HG03039 (cell line): ENCODE measurements around the gene PCDHGA6.
A peak's percentile ranks its signal among the peaks of the same experiment; 100 is the strongest.
"Not testable (repeated sequence)": the region's sequence is repeated elsewhere in the genome, so short reads cannot be mapped to it uniquely, and the experiment has no call there.

Experiments used
- ATAC-seq: cut with Tn5 transposase; IDR thresholded peaks from one replicate; pipeline ENCODE4 v1.9.1; 2021; ENCODE audit warnings: mild to moderate bottlenecking, moderate library complexity; ENCODE audit not compliant: unreplicated experiment

The PCDHGA6 gene

DNA sequence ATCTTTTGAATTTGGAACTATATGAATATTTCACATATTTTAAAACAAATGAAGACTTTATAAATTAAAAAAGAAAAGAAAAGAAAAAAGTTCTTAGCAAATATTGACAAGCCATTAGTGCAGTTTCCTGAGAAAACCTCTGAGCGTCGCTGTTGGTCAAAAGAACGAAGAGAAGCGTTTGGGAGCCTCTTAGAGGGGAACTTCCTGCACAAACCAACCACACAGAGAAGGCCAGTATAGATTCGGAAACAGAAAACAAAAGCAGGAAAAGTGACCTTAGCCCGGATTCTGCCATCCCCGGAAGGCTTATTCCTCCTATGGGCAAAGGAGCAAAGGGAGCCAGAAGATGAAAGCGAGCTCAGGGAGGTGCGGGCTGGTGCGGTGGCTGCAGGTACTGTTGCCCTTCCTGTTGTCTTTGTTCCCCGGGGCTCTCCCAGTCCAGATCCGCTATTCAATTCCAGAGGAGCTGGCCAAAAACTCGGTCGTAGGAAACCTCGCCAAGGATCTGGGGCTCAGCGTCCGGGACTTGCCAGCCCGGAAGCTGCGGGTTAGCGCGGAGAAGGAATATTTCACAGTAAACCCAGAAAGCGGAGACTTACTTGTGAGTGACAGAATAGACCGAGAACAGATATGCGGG is 13.8 kb upstream of the PCDHGA6 start, which contains the start of gene PCDHGB2:
Gene PCDHGB2 (plus strand): TSS at position 205 of the 637 bp plus-strand sequence. CDS start 142 bp downstream, at position 347.
- ATAC-seq: no peak

DNA sequence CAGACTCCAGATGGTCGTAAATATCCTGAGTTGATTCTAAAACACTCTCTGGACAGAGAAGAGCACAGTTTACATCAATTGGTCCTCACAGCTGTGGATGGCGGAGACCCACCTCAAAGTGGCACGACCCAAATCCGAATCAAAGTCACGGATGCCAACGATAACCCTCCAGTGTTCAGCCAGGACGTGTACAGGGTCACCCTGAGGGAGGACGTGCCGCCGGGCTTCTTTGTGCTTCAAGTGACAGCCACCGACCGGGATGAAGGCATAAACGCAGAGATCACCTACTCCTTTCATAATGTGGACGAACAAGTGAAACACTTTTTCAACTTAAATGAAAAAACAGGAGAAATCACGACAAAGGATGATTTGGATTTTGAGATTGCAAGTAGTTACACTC is 13.0 kb upstream of the PCDHGA6 start:
- ATAC-seq: no peak

DNA sequence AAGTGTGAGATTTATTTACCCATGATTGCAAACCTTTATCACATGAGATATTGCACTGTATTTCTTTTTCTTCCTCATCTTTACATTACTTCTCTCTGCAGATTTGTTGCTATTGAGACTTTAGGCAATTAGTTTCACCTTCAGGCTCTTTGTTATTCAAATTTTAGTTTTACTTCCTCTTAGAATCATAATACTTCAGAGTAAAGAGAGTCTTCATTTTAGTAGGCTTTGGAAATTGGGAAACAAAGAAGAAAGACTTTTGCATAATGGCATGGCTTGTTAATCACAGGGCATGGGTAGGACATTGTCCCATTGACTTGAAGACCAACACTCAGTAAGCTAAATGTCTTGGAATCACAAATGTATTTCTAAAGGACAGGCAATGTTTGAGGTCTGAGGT is 11.0 kb upstream of the PCDHGA6 start:
- no peak for ATAC-seq

DNA sequence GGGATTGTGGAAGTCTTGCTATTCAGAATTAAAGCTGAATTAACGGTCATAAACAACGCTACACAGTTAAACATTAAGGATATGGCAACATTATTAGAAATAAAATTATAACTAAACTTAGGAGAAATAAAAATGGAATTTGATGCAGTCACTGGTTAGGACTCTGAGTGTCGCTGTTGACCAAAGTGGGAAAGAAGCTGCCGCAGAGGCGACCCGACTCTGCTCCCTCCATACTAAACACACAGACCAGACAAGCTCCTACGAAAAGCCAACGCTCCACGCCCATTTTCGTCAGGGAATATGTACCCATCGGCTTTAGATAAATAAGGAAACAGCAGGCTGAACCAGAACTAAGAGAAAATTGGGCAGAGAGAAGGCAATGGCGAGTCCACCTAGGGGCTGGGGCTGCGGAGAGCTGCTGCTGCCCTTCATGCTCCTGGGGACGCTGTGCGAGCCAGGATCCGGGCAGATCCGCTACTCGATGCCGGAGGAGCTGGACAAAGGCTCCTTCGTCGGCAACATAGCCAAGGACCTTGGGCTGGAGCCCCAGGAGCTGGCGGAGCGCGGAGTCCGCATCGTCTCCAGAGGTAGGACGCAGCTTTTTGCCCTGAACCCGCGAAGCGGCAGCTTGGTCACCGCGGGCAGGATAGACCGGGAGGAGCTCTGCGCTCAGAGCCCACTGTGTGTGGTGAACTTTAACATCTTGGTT is 9.6 kb upstream of the PCDHGA6 start, which contains the start of gene PCDHGA5:
Gene PCDHGA5 (plus strand): TSS at position 211 of the 709 bp plus-strand sequence. CDS start 169 bp downstream, at position 380.
- no peak for ATAC-seq

DNA sequence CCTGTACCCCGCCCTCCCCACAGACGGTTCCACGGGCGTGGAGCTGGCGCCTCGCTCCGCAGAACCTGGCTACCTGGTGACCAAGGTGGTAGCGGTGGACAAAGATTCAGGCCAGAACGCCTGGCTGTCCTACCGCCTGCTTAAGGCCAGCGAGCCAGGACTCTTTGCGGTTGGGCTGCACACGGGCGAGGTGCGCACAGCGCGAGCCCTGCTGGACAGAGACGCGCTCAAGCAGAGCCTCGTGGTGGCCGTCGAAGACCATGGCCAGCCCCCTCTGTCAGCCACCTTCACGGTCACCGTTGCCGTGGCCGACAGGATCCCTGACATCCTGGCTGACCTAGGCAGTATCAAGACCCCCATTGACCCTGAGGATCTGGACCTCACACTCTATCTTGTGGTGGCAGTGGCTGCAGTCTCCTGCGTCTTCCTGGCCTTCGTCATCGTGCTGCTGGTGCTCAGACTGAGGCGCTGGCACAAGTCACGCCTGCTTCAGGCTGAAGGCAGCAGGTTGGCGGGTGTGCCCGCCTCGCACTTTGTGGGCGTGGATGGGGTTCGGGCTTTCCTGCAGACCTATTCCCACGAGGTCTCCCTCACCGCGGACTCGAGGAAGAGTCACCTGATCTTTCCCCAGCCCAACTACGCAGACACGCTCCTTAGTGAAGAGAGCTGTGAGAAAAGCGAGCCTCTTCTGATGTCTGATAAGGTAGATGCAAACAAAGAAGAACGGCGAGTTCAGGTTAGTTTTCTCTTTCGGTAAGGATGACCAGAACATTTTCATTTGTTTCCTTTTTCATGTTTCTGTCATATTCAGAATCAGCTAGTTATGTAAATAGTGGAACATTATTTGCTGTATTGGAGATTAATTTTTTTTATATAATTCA is 7.4 kb upstream of the PCDHGA6 start:
- no peak for ATAC-seq

DNA sequence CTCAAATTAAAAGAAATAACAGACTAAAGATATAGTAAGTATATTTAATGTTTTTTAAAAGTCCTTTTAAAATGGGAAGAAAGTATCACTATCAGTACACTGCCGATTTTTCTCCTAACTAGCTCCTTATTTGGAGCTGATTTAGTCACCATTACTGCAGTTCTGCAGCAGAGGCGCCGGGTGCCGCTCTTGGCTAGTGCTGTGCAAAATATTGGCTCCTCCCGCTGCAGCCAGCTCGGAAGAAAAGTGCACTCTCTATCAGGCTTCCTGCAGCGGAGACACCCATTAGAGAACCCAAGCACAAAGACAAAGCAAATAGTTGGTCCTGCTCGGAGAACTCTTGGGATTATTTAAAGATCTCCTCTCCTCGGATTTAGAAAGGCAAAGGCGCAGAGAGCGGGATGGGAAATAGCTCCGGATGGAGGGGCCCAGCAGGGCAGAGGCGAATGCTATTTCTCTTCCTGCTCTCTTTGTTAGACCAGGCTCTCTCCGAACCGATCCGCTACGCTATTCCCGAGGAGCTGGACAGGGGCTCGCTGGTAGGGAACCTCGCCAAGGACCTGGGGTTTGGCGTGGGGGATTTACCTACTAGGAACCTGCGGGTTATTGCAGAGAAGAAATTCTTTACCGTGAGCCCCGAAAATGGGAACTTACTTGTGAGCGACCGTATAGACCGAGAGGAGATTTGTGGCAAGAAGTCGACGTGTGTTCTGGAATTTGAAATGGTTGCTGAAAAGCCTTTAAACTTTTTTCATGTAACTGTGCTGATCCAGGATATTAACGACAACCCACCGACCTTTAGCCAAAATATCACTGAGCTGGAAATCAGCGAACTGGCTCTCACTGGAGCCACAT is 3.5 kb upstream of the PCDHGA6 start, which contains the start of gene PCDHGB3:
Gene PCDHGB3 (plus strand): TSS at position 249 of the 855 bp plus-strand sequence. CDS start 153 bp downstream, at position 402.
- no peak for ATAC-seq

DNA sequence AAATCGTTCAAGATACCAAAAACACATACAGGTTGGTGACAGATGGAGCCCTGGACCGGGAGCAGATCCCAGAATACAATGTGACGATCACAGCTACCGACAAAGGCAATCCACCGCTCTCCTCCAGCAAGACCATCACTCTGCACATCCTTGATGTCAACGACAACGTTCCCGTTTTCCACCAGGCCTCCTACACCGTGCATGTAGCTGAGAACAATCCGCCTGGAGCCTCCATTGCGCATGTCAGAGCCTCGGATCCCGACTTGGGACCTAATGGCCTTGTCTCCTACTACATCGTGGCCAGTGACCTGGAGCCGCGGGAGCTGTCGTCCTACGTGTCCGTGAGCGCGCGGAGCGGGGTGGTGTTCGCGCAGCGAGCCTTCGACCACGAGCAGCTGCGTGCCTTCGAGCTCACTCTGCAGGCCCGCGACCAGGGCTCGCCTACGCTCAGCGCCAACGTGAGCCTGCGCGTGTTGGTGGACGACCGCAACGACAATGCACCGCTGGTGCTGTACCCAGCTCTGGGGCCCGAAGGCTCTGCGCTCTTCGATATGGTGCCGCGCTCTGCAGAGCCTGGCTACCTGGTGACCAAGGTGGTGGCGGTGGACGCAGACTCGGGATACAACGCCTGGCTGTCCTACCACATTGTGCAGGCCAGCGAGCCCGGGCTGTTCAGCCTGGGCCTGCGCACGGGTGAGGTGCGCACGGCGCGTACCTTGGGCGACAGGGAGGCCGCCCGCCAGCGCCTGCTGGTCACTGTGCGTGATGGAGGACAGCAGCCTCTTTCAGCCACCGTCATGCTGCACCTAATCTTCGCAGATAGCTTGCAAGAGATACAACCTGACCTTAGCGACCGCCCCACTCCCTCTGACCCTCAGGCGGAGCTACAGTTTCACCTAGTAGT is 1.9 kb upstream of the PCDHGA6 start:
- no peak for ATAC-seq

DNA sequence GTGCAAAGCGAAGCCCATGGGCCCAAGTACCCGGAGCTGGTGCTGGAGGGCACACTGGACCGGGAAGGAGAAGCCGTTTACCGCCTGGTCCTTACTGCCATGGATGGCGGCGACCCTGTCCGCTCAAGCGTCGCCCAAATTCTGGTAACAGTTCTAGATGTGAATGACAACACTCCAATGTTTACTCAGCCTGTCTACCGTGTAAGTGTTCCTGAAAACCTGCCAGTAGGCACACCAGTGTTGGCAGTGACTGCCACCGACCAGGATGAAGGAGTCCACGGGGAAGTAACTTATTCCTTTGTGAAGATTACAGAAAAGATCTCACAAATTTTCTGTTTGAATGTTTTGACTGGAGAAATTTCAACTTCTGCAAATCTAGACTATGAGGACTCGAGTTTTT is 936 bp downstream of the PCDHGA6 start:
- no peak for ATAC-seq

DNA sequence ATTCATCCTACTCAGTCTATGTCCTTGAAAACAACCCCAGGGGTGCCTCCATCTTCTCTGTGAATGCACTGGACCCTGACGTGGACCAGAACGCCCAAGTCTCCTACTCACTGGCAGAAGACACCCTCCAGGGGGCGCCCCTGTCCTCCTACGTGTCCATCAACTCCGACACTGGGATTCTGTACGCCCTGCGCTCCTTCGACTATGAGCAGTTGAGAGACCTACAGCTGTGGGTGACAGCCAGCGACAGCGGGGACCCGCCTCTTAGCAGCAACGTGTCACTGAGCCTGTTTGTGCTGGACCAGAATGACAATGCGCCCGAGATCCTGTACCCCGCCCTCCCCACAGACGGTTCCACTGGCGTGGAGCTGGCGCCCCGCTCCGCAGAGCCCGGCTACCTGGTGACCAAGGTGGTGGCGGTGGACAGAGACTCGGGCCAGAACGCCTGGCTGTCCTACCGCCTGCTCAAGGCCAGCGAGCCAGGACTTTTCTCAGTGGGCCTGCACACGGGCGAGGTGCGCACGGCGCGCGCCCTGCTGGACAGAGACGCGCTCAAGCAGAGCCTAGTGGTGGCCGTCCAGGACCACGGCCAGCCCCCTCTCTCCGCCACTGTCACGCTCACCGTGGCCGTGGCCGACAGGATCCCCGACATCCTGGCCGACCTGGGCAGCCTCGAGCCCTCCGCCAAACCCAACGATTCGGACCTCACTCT is 1.9 kb downstream of the PCDHGA6 start:
- ATAC-seq: not testable (repeated sequence)

DNA sequence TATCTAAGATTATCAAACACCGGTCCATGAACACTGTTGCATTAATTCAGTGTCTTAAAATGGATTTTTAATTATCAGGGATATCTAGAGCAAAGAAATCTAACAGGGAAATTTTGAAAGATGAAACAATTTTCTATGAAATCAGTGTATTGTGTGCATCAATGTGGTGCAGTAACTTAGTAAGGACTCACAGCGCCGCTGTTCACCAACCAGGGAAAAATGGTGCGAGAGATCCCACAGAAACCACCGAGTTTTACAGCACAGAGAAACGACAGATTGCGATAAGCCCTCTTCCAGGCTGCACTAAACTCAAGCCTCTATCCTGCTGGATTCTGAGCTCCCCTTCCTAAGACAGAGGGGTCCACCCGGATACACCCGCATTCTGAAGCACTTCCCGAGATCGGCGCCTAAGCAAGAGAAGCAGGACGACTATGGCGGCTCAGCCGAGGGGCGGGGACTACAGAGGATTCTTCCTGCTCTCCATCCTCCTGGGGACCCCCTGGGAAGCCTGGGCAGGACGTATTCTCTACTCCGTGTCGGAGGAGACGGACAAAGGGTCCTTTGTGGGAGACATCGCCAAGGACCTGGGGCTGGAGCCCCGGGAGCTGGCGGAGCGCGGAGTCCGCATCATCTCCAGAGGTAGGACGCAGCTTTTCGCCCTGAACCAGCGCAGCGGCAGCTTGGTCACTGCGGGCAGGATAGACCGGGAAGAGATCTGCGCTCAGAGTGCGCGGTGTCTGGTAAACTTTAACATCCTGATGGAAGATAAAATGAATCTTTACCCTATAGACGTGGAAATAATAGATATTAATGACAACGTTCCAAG is 9.0 kb downstream of the PCDHGA6 start, which contains the start of gene PCDHGA7:
Gene PCDHGA7 (plus strand): TSS at position 274 of the 826 bp plus-strand sequence. CDS start 158 bp downstream, at position 432.
- ATAC-seq: no peak

DNA sequence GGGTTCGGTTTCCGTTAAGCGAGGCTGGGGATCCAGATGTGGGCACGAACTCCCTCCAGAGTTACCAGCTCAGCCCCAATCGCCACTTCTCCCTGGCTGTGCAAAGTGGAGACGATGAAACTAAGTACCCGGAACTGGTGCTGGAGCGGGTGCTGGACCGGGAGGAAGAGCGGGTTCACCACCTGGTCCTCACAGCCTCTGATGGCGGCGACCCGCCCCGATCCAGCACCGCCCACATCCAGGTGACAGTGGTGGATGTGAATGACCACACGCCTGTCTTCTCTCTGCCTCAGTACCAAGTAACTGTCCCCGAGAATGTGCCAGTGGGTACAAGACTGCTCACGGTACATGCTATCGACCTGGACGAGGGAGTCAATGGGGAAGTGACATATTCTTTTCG is 9.7 kb downstream of the PCDHGA6 start:
- ATAC-seq: no peak

DNA sequence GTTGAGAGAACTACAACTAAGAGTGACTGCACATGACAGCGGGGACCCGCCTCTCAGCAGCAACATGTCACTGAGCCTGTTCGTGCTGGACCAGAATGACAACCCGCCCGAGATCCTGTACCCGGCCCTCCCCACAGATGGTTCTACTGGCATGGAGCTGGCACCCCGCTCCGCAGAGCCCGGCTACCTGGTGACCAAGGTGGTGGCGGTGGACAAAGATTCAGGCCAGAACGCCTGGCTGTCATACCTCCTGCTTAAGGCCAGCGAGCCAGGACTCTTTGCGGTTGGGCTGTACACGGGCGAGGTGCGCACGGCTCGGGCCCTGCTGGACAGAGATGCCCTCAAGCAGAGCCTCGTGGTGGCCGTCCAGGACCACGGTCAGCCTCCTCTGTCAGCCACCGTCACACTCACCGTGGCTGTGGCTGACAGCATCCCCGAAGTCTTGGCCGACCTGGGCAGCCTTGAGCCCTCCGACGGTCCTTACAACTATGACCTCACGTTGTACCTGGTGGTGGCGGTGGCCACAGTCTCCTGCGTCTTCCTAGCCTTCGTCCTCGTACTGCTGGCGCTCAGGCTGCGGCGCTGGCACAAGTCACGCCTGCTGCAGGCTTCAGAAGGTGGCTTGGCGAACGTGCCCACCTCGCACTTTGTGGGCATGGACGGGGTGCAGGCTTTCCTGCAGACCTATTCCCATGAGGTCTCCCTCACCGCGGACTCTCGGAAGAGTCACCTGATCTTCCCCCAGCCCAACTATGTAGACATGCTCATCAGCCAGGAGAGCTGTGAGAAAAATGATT is 11.0 kb downstream of the PCDHGA6 start:
- ATAC-seq: no peak

DNA sequence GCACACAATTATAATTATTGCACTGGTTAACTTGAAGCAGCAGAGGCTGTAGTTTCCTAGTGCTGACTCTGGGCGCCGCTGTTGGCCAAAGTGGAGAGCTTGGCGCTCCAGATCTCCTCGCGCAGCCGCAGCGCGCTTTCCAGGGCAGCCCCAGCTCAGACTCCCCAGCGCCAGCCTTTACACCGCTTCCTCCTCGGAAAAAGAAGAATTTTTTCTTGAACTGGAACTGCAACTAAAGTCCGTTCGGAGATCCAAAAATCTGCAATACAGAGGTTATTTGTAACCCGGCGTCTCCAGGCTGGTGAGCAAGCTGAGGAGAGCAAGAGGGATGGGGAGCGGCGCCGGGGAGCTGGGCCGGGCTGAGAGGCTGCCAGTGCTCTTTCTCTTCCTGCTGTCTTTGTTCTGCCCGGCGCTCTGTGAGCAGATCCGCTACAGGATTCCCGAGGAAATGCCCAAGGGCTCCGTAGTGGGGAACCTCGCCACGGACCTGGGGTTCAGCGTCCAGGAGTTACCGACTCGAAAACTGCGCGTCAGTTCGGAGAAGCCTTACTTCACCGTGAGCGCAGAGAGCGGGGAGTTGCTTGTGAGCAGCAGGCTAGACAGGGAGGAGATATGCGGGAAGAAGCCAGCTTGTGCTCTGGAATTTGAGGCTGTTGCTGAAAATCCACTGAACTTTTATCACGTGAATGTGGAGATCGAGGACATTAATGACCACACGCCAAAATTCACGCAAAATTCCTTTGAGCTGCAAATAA is 14.0 kb downstream of the PCDHGA6 start, which contains the start of gene PCDHGB4:
Gene PCDHGB4 (plus strand): TSS at position 142 of the 755 bp plus-strand sequence. CDS start 187 bp downstream, at position 329.
- ATAC-seq: peak; percentile 49

DNA sequence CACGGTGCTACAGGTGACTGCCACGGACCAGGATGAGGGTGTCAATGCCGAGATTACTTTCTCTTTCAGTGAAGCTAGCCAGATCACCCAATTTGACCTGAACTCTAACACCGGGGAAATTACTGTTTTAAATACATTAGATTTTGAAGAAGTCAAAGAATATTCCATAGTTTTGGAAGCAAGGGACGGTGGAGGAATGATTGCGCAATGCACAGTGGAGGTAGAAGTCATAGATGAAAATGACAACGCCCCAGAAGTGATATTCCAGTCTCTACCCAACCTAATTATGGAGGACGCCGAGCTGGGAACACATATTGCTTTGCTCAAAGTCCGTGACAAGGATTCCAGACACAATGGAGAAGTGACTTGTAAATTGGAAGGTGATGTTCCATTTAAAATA is 15.0 kb downstream of the PCDHGA6 start:
- ATAC-seq: no peak

DNA sequence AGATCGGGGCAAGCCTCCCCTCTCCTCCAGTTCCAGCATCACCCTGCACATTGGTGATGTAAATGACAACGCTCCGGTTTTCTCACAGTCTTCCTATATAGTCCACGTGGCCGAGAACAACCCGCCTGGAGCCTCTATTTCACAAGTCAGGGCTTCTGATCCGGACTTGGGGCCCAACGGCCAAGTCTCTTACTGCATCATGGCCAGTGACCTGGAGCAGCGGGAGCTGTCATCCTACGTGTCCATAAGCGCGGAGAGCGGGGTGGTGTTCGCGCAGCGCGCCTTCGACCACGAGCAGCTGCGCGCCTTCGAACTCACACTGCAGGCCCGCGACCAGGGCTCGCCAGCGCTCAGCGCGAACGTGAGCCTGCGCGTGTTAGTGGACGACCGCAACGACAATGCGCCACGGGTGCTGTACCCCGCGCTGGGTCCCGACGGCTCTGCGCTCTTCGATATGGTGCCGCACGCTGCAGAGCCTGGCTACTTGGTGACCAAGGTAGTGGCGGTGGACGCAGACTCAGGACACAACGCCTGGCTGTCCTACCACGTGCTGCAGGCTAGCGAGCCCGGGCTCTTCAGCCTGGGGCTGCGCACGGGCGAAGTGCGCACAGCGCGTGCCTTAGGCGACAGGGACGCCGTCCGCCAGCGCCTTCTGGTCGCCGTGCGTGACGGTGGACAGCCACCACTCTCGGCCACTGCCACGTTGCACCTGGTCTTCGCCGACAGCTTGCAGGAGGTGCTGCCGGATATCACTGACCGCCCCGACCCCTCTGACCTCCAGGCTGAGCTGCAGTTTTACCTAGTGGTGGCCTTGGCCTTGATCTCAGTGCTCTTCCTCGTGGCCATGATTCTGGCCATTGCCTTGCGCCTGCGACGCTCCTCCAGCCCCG is 15.7 kb downstream of the PCDHGA6 start:
- no peak for ATAC-seq
